HepG2 (cell line): ENCODE data around the gene CAPRIN2. TPM values are rescaled to one million over a fixed set of nuclear protein-coding genes. Genes with fewer than 3 reads are reported as not detected.

Source experiments
- TCF7L2 ChIP-seq: IDR thresholded peaks from 2 replicates; pipeline ENCODE4 v1.6.1; 2011; ENCODE audit warnings: mild to moderate bottlenecking, low read depth, low read length, moderate library complexity
- ZNF224 ChIP-seq: sonication (generic); formaldehyde crosslinking; IDR thresholded peaks from 2 replicates; pipeline ENCODE4 v1.5.0; 2020; ENCODE audit warnings: mild to moderate bottlenecking, missing genetic modification reagents
- ZNF274 ChIP-seq: sonication (generic); formaldehyde crosslinking; IDR thresholded peaks from 2 replicates; pipeline ENCODE4 v1.5.1; 2020; ENCODE audit warnings: mild to moderate bottlenecking, missing genetic modification reagents
- ZNF543 ChIP-seq: sonication (generic); formaldehyde crosslinking; IDR thresholded peaks from 2 replicates; pipeline ENCODE4 v1.4.0; 2020; ENCODE audit warnings: mild to moderate bottlenecking, missing genetic modification reagents
- ZNF558 ChIP-seq: sonication (generic); formaldehyde crosslinking; IDR thresholded peaks from 2 replicates; pipeline ENCODE4 v1.9.0; 2022; ENCODE audit warnings: mild to moderate bottlenecking, missing genetic modification reagents, borderline replicate concordance
- polyA plus RNA-seq, 8 experiments: library from polyadenylated mRNA; depleted of rRNA in 3 of 8; stranded (reverse) in 7 of 8; unstranded in 1 of 8; fragments of >200 nt; fragmentation: Illumina TruSeq in 4 of 8; extraction: Trizol in 4 of 8; gene quantifications; 2 replicates each; pipeline versions ENCODE4 v1.2.1 to v1.2.3, GENCODE V29; 2011 to 2016; ENCODE audit warnings: low read depth in 4 of 8, missing spikeins in 1 of 8, mixed read lengths in 1 of 8; ENCODE audit not compliant: insufficient read depth in 1 of 8
- total RNA-seq, 5 experiments: library from RNA; depleted of rRNA; stranded (reverse); fragments of >200 nt; fragmentation: Illumina TruSeq; extraction: Trizol; gene quantifications; 2 replicates each; pipeline ENCODE4 v1.2.3, GENCODE V29; 2016; ENCODE audit warnings: low read depth in 1 of 5
- TF ChIP-seq, protein P1 (sequence below), 2 experiments: sonication (generic) in 1 of 2; formaldehyde crosslinking in 1 of 2; IDR thresholded peaks; 2 replicates each; pipeline versions ENCODE4 v1.4.0 to v1.6.1; 2016 to 2020; ENCODE audit warnings: borderline replicate concordance in 1 of 2, low read depth in 1 of 2, mild to moderate bottlenecking in 1 of 2, missing genetic modification reagents in 1 of 2
- TF ChIP-seq, protein P2 (sequence below): sonication (generic); formaldehyde crosslinking; IDR thresholded peaks from 2 replicates; pipeline ENCODE4 v1.9.0; 2021; ENCODE audit warnings: mild to moderate bottlenecking, missing genetic modification reagents
- TF ChIP-seq, protein P3 (sequence below): sonication (generic); formaldehyde crosslinking; IDR thresholded peaks from 2 replicates; pipeline ENCODE4 v1.5.0; 2020; ENCODE audit warnings: missing genetic modification reagents

The CAPRIN2 gene
- total and polyA plus RNA-seq, 2 of the 13 experiments (the other 11 are each of a cell fraction or from before 2014, with no cell fraction given): 21.7 to 30.6 TPM

DNA sequence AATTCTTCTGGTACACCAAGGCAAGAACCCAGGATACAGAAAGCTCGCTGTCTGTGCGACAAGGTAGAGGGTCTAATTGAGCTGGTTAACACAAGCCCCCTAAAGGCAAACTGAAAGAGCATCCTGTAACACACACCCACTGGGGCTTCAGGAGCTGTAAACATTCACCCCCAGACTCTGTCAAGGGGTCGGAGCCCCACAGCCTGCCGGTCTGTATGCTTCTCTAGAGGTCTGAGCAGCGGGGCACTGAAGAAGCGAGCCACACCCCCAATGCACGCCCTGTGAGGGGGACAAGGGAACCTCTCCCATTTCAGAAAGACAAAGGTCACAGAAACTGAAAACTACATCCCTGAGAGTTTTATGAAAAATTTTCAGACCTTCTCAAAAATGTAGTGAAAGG, 57.8 kb downstream of the CAPRIN2 start (continued):
- TF ChIP-seq, protein P1, sequence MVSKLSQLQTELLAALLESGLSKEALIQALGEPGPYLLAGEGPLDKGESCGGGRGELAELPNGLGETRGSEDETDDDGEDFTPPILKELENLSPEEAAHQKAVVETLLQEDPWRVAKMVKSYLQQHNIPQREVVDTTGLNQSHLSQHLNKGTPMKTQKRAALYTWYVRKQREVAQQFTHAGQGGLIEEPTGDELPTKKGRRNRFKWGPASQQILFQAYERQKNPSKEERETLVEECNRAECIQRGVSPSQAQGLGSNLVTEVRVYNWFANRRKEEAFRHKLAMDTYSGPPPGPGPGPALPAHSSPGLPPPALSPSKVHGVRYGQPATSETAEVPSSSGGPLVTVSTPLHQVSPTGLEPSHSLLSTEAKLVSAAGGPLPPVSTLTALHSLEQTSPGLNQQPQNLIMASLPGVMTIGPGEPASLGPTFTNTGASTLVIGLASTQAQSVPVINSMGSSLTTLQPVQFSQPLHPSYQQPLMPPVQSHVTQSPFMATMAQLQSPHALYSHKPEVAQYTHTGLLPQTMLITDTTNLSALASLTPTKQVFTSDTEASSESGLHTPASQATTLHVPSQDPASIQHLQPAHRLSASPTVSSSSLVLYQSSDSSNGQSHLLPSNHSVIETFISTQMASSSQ (IDR thresholded peaks at IDR 0.05; ENCODE audit: low read depth): no peak
- TF ChIP-seq, protein P1 (CRISPR knock-in tag; IDR thresholded peaks at IDR 0.05; ENCODE audit: borderline replicate concordance): no peak
- TF ChIP-seq ZNF558 (no peak), ZNF224 (CRISPR knock-in tag) (no peak), TCF7L2 (no peak), ZNF274 (CRISPR knock-in tag) (no peak), ZNF543 (CRISPR knock-in tag) (no peak)
- TF ChIP-seq, protein P2, sequence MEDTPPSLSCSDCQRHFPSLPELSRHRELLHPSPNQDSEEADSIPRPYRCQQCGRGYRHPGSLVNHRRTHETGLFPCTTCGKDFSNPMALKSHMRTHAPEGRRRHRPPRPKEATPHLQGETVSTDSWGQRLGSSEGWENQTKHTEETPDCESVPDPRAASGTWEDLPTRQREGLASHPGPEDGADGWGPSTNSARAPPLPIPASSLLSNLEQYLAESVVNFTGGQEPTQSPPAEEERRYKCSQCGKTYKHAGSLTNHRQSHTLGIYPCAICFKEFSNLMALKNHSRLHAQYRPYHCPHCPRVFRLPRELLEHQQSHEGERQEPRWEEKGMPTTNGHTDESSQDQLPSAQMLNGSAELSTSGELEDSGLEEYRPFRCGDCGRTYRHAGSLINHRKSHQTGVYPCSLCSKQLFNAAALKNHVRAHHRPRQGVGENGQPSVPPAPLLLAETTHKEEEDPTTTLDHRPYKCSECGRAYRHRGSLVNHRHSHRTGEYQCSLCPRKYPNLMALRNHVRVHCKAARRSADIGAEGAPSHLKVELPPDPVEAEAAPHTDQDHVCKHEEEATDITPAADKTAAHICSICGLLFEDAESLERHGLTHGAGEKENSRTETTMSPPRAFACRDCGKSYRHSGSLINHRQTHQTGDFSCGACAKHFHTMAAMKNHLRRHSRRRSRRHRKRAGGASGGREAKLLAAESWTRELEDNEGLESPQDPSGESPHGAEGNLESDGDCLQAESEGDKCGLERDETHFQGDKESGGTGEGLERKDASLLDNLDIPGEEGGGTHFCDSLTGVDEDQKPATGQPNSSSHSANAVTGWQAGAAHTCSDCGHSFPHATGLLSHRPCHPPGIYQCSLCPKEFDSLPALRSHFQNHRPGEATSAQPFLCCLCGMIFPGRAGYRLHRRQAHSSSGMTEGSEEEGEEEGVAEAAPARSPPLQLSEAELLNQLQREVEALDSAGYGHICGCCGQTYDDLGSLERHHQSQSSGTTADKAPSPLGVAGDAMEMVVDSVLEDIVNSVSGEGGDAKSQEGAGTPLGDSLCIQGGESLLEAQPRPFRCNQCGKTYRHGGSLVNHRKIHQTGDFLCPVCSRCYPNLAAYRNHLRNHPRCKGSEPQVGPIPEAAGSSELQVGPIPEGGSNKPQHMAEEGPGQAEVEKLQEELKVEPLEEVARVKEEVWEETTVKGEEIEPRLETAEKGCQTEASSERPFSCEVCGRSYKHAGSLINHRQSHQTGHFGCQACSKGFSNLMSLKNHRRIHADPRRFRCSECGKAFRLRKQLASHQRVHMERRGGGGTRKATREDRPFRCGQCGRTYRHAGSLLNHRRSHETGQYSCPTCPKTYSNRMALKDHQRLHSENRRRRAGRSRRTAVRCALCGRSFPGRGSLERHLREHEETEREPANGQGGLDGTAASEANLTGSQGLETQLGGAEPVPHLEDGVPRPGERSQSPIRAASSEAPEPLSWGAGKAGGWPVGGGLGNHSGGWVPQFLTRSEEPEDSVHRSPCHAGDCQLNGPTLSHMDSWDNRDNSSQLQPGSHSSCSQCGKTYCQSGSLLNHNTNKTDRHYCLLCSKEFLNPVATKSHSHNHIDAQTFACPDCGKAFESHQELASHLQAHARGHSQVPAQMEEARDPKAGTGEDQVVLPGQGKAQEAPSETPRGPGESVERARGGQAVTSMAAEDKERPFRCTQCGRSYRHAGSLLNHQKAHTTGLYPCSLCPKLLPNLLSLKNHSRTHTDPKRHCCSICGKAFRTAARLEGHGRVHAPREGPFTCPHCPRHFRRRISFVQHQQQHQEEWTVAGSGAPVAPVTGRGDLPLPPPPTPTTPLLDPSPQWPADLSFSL: no peak
- TF ChIP-seq, protein P3, sequence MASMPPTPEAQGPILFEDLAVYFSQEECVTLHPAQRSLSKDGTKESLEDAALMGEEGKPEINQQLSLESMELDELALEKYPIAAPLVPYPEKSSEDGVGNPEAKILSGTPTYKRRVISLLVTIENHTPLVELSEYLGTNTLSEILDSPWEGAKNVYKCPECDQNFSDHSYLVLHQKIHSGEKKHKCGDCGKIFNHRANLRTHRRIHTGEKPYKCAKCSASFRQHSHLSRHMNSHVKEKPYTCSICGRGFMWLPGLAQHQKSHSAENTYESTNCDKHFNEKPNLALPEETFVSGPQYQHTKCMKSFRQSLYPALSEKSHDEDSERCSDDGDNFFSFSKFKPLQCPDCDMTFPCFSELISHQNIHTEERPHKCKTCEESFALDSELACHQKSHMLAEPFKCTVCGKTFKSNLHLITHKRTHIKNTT: no peak
- TF ChIP-seq, all 625 proteins: peak for 0
